ENCODE results near the gene UFSP2.

The UFSP2 gene

DNA sequence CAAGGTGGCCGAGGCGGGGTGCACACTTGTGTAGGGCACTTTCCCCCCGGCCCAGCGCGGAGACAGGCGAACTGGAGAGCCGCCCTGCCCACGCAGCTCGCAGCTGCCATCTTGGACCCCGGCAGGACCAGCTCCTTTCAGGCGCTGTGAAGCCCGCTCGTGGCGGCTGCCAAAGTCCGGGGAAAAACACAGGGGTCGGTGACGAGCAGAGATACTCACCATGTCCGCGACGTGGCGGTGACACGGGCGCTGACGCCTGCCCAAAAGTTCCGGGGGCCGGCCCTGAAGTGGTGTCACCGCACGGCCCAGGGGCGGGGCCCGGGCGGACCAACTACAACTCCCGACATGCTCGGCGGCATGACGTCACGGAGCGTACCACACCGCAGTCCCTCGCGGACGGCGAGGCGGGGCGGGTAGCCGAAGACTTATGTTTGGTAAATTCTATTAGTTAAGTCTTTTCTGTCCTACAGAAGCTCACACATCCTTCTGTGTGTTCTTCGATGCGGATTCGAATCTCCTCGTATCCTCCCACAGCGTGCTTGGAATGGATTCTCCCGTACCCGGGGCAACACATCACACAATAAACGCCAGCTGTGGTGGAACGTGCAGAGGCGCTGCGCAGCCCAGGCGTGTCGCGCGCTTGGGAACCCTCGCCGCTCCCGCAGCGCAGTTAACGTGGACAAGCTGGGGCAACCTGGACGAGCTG lies at the start of gene UFSP2:
TSS of gene UFSP2 (minus strand) at position 318 of the 706 bp plus-strand sequence. CDS start at position 222, 96 bp downstream.
- peak; percentile 82 for DNase-seq (ENCODE audit: low read depth)

DNA sequence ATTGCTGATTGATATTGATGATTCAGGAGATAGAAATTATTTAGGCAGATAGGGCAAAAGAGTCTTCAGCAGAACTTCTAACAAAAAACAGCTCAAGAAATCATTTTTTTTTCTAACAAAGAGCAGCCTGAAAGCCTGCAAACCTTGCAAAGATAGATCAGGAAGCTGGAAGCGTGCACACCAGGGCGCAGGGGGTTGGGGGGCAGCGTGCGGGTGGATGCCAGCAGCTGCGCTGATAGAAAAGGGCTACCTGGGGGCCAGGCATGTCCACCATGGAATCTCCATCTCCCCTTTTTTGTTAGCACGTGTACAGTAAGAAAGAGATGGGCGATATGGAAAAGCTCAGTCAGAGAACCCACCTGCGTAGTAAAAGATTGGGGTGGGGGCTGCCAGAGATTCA lies 47.5 kb upstream of the UFSP2 start:
- DNase-seq (ENCODE audit: low read depth) = no peak

DNA sequence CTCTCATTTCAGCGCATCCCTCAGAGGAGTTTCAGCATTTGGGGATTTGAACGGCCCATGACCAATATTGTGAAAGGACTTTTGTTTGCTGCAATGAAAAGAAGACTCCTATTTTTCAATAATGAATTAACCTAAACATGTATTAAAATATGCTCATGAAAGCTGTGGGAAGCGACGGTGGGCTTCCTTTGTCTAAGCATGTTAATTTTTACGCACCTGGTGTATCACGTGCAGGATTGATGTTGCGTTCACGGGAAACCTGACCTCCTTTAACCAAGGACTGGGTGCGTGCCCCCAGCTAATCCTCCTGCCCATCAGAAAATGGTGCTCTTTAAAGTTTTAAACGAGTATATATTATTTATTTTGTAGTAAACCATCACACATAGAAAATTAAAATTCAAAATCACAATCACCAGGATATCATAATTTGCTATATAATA lies 46.4 kb upstream of the UFSP2 start:
- DNase-seq (ENCODE audit: low read depth) = no peak

DNA sequence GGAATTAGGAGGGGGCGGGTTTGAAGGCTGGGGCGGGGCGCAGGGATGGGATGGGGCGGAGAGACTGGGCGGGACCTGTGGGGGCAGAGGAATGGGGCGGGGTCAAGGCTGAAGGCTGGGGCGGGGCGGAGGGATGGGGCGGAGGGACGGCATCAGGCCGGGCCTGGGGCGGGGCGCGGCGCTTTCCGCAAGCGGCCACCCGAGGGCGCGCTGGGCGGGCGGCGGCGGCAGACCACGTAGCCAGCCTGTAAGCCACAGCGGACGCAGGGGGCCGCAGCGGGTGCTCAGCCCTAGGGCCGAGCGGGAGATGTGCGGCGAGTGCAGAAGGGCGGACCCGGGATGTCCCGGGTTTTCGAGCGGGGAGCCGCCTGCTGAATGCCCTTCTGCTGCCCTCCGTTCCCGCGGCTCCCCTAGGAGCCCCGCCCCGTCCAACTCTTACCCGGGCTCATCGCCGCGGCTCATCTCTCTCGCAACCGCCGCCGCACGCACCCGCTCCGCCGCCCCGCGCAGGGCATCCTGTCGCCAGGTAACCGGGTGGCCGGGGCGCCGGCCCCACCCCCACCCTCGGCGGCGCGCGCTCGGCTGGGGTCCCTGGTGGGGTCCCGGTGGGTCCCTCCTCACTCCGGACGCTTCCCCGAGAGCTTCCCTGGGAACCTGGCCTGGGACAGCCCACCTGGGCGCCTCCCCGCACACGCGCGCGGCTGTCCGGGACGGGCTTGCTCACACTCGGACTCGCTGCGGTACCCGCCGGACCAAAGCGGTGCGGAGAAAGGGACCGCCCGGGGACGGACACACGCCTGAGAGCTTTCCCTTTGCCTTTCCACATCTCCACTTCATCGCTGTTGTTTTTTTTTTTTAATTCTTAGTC lies 45.7 kb upstream of the UFSP2 start, which contains the start of gene CCDC110:
TSS of gene CCDC110 (minus strand) at position 499 of the 868 bp plus-strand sequence. CDS start at position 449, 50 bp downstream.
- DNase-seq (ENCODE audit: low read depth) = peak; percentile 80

GRCh38 chr4:185470501-185471195 lies 44.9 kb upstream of the UFSP2 start:
- DNase-seq (ENCODE audit: low read depth) = no peak

- no peak for DNase-seq (ENCODE audit: low read depth)
Observed at GRCh38 chr4:185469580-185470154, 43.9 kb upstream of the UFSP2 start.

DNA sequence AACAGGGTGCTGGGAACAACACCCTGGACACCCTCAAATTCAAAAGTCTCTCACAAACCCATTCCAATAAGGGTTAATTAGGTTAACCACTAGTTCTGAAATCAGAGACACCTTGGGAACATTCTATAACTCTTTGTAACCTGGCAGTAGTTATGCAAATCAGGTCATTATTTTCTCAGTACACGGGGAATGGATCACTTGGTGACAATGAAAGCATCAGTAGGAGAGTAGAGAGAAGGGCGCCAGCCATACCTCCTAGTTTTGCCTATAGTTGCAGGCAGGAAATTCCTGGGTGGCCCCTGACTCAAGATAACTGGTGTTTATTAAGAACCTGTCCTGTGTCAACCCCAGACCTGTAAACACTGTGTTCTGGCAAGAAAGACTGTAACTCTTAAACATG lies 43.2 kb upstream of the UFSP2 start:
- no peak for DNase-seq (ENCODE audit: low read depth)

DNA sequence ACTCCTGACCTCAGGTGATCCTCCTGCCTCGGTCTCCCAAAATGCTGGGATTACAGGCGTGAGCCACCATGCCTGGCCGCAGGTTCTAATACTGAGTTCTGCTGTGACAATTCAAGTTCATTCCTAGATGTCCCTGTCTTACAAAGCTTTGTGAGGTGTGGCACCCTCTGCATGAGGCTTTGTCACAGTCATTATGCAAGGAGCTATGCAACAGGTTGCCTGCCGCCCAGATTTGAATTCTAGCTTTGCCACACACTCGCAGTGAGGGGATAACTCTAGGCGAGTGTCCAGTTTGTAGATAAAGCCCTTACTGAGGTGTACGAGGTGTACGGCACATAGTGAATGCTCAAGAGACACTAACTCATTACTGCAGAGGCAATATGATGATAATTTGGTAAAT lies 42.2 kb upstream of the UFSP2 start:
- no peak for DNase-seq (ENCODE audit: low read depth)

- no peak for DNase-seq (ENCODE audit: low read depth)
Observed at GRCh38 chr4:185467101-185467500, 41.3 kb upstream of the UFSP2 start.

GRCh38 chr4:185465707-185466106 lies 39.9 kb upstream of the UFSP2 start:
- DNase-seq (ENCODE audit: low read depth) = no peak

DNA sequence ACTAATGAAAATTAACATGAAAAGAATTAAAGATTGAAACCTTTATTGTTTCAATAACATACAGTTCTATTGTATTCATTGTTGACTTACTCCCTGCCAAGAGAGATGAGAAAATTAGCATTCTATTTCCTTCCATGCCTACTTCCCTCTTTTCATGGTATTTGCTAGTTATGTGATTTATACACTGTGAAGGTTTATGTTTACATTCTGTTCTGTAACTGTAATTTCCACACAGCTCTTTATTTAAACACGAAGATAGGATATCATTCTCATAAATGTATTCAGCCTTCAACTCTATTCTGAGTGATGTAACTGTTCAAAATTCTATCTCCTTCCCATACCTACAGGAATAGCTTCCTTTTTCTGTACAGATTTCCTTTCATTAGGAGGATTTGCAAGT lies 39.1 kb upstream of the UFSP2 start:
- DNase-seq (ENCODE audit: low read depth) = no peak

DNA sequence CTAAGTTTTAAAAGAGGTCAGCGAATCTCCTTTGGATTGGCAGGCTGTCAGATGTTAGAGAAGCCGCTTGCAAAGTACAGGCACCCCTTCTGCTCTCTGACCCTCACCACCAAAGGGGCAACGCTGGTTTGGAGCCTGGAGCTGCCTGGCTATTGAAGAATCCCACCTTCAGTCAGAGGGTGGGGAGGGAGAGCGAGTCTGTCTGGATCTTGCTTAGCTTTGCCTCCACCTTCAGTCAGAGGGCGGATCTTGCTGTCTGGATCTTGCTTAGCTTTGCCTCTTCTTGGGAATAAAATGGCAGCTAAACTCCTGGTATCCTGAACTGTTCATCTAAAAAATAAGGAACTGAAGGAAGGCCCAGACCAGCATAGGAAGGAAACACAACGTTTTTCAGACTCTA lies 38.4 kb upstream of the UFSP2 start:
- DNase-seq (ENCODE audit: low read depth) = no peak

DNA sequence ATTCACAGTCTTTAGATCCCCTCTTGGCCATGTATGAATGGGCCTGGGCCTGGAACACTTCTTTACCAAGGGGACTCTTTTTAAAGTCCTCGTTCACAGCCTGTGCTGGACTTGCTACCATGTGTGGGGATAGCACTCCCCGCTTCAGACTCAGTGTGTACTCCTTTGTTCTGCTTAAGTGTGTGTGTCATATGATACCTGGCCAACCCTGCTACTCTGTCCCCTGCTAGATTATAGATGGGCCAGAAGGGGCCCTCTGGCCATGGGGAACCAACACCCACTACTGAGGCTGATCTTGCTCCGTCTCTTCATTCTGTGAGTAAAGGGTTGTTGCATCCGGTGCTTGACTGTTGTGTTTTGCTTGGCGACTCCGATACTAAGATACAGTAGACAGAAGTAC lies 37.8 kb upstream of the UFSP2 start:
- no peak for DNase-seq (ENCODE audit: low read depth)

DNA sequence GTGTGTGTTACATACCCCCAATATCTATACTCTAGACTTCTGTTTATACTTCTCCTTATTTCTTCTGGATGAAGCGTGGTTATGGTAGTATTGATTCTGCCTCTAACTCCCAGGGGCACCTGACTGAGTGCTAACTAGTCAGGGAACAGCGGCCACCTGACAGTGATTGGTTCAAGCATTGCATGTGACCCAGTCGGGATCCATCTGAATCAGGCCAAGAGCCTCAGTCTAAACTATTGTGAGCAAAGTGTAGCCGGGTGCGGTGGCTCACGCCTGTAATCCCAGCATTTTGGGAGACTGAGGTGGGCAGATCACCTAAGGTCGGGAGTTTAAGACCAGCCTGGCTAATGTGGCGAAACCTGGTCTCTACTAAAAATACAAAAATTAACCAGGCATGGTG lies 35.8 kb upstream of the UFSP2 start:
- no peak for DNase-seq (ENCODE audit: low read depth)

GRCh38 chr4:185457136-185457535 lies 31.4 kb upstream of the UFSP2 start:
- no peak for DNase-seq (ENCODE audit: low read depth)

- no peak for DNase-seq (ENCODE audit: low read depth)
Observed at GRCh38 chr4:185456131-185456530, 30.4 kb upstream of the UFSP2 start.

DNA sequence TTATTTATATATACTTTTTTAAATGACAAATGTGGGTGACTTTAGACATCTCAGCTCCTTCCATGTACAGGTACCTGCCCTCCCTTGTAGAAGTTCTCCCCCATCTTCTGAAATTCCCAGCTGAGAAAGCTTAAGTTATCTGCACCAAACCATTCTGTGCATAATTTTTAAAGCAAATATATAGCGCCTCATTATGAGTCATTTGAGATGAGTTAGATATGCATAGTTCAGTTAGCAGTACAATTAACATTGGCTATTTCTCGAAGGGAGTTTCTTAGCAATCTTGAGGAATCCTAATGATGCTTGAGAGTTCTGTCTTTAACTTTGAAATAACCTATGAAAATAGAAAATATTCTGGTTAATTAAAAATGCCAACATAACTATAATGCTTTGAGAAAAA lies 19.4 kb upstream of the UFSP2 start:
- DNase-seq (ENCODE audit: low read depth) = no peak

GRCh38 chr4:185441479-185441878 lies 15.7 kb upstream of the UFSP2 start:
- DNase-seq (ENCODE audit: low read depth) = no peak

- DNase-seq (ENCODE audit: low read depth) = no peak
Observed at GRCh38 chr4:185437809-185438208, 12.0 kb upstream of the UFSP2 start.

- no peak for DNase-seq (ENCODE audit: low read depth)
Observed at GRCh38 chr4:185435466-185435865, 9.7 kb upstream of the UFSP2 start.

GRCh38 chr4:185429660-185430059 lies 3.9 kb upstream of the UFSP2 start:
- DNase-seq (ENCODE audit: low read depth) = no peak

- no peak for DNase-seq (ENCODE audit: low read depth)
Observed at GRCh38 chr4:185426960-185427688, 1.4 kb upstream of the UFSP2 start.

Data from stimulated activated CD8-positive, alpha-beta memory T cell treated with anti-CD3 and anti-CD28 coated beads, Interleukin-4, amount 100 ng/mL, for 24 hours (primary cell).